A673 (cell line): ENCODE measurements around the gene UNC45A. TPM values are rescaled to one million over a fixed set of nuclear protein-coding genes. Genes with fewer than 3 reads are reported as not detected.

Experiments
- BruUV-seq: library from RNA; stranded (reverse); fragments of 400-500 nt; replicated peaks from 2 replicates; lab custom pipeline; 2021; lab: Mats Ljungman, UMichigan
- CTCF ChIA-PET: fragments of 300-600 bp; sonication (Branson Sonifier 250); formaldehyde crosslinking; loops from one replicate; lab custom pipeline; 2022; ENCODE audit warnings: antibody characterized with exemption; lab: Charles Lee
- POLR2A ChIA-PET: fragments of 300-600 bp; sonication (Branson Sonifier 250); formaldehyde crosslinking; loops from one replicate; lab custom pipeline; 2022; ENCODE audit warnings: antibody characterized with exemption; ENCODE audit not compliant: low non-redundant PET; lab: Charles Lee
- DNase-seq: peaks from one replicate; pipeline ENCODE4 v3.0.0-alpha.2; 2015; ENCODE audit warnings: low spot score
- H3K27ac ChIP-seq: fragments of 200-600 bp; sonication (generic); 2 replicates; pipeline ENCODE4 v1.5.1; 2016; ENCODE audit warnings: mixed run types, low read depth, mild to moderate bottlenecking, mixed read lengths, antibody characterized with exemption, low read length; ENCODE audit not compliant: poor library complexity, severe bottlenecking
- H3K27me3 ChIP-seq: fragments of 200-600 bp; sonication (generic); replicated peaks from 2 replicates; pipeline ENCODE4 v1.6.1; 2017; ENCODE audit warnings: mixed run types, low read depth, mild to moderate bottlenecking, mixed read lengths, antibody characterized with exemption, low read length; ENCODE audit not compliant: insufficient read depth, poor library complexity
- H3K36me3 ChIP-seq: fragments of 200-600 bp; sonication (generic); 2 replicates; pipeline ENCODE4 v1.6.1; 2016; ENCODE audit warnings: mixed run types, mild to moderate bottlenecking, mixed read lengths, antibody characterized with exemption, low read length; ENCODE audit not compliant: insufficient read depth, poor library complexity, severe bottlenecking
- H3K4me1 ChIP-seq: fragments of 200-600 bp; sonication (generic); 2 replicates; pipeline ENCODE4 v1.6.1; 2017; ENCODE audit warnings: mixed run types, mild to moderate bottlenecking, mixed read lengths, antibody characterized with exemption, low read length; ENCODE audit not compliant: insufficient read depth, poor library complexity, severe bottlenecking
- H3K4me3 ChIP-seq: fragments of 200-600 bp; sonication (generic); 2 replicates; pipeline ENCODE4 v1.5.1; 2016; ENCODE audit warnings: low read depth, mixed run types, mild to moderate bottlenecking, mixed read lengths, low read length; ENCODE audit not compliant: poor library complexity, severe bottlenecking
- H3K9me3 ChIP-seq: fragments of 200-600 bp; sonication (generic); 2 replicates; pipeline ENCODE4 v1.6.1; 2016; ENCODE audit warnings: mixed run types, low read depth, mild to moderate bottlenecking, mixed read lengths, antibody characterized with exemption, low read length; ENCODE audit not compliant: poor library complexity, severe bottlenecking
- CTCF ChIP-seq: fragments of 300-800, 200-600 bp; sonication (generic); conservative IDR thresholded peaks from 2 replicates; pipeline ENCODE4 v1.5.1; 2017; ENCODE audit warnings: low read depth, mild to moderate bottlenecking, antibody characterized with exemption, low read length, moderate library complexity, mixed read lengths
- EZH2 ChIP-seq: fragments of 200-600 bp; sonication (generic); IDR thresholded peaks from 2 replicates; pipeline ENCODE4 v1.6.1; 2017; ENCODE audit warnings: borderline replicate concordance, low read depth, mild to moderate bottlenecking, mixed read lengths, antibody characterized with exemption, low read length; ENCODE audit not compliant: poor library complexity, severe bottlenecking
- intact Hi-C: fragments of 100-400 bp; cut with micrococcal nuclease; formaldehyde crosslinking; loops from one replicate; pipeline ENCODE4 v1.10.0; 2022; ENCODE audit not compliant: unreplicated experiment
- total RNA-seq: library from RNA; stranded (reverse); gene quantifications from 2 replicates; pipeline ENCODE4 v1.2.3, GENCODE V29; 2021

Gene UNC45A
- total RNA-seq, 1 experiment from 2014 or later: 74.4 TPM

- CTCF ChIA-PET: interaction anchor here (0.7 to 1.7 kb wide), 10 partner anchors 8 to 808 kb away, joined by 3 to 26 read pairs (median 8); partner anchors contain the start of genes HDDC3 and UNC45A
- intact Hi-C loops: loop anchor here (1.0 to 5.0 kb wide), 3 partner anchors 20 to 315 kb away; partner anchors contain the start of genes PRC1 and UNC45A
- no peaks in the 10 kb centered on the region for H3K27me3 ChIP-seq
- H3K27ac ChIP-seq: peak overlapping the region; percentile 98
- TF ChIP-seq EZH2: no peak
- no peak for TF ChIP-seq CTCF
- POLR2A ChIA-PET: interaction anchor here (0.5 kb wide), 1 partner anchor 641 kb away, joined by 10 read pairs; no protein-coding TSS in a partner anchor
- H3K9me3 ChIP-seq: no peaks in the 10 kb centered on the region
- peaks cover 15% of the 10 kb centered on the region for H3K4me1 ChIP-seq
- H3K4me3 ChIP-seq: peak overlapping the region; percentile 76
- peaks cover 34% of the 10 kb centered on the region for H3K36me3 ChIP-seq
- peak; percentile 55 for DNase-seq
- TSS peak; percentile 48 for BruUV-seq
These were observed 20.7 kb downstream of the UNC45A start for GRCh38 chr15:90955624-90956273.

DNA sequence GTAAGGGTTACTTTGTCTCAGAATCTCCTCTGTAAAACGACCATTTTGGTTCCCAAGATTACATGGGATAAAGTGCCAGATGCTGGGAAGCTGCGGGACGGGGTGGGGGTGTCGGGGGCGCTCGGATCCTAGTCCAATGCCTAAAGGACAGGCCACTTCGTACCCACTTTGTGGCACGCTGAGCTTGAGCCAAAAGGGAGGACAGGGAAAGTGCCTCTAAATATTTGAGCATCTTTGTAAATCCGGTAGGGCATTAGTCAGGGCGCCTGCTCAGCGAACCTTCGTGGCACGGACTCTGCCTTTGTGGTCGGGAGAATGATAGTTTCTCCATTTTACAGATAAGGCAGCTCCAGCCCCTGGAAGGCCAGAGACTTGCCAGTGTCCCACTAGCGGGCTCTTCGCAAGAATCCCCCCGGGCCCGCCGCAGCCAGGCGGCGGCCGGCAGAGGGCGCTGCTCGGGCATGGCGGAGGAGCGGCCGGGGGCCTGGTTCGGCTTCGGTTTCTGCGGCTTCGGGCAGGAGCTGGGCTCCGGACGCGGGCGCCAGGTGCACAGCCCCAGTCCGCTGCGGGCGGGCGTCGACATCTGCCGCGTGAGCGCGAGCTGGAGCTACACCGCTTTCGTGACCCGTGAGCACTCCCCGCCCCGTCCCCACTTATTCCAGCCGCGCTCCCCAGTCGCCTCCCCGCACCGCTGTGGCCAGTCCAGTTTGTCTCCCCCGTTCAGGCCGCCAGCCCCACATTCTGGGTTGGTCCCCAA, 21.4 kb downstream of the UNC45A start:
- CTCF ChIA-PET: interaction anchor here (0.7 to 2.8 kb wide), 17 partner anchors 9 to 809 kb away, joined by 3 to 26 read pairs (median 6); partner anchors contain the start of genes HDDC3 and UNC45A
- Histone ChIP-seq H3K27ac (peak overlapping the region; percentile 98), H3K9me3 (no peaks in the 10 kb centered on the region), H3K27me3 (no peaks in the 10 kb centered on the region), H3K36me3 (peaks cover 34% of the 10 kb centered on the region), H3K4me3 (peak overlapping the region; percentile 76), H3K4me1 (peaks cover 15% of the 10 kb centered on the region)
- DNase-seq: peak; percentile 89
- intact Hi-C loops: loop anchor here (1.0 to 5.0 kb wide), 3 partner anchors 36 to 314 kb away; partner anchors contain the start of gene PRC1
- POLR2A ChIA-PET: no interaction called here
- TF ChIP-seq EZH2 (no peak), CTCF (peak; percentile 93)
- no TSS peak for BruUV-seq

DNA sequence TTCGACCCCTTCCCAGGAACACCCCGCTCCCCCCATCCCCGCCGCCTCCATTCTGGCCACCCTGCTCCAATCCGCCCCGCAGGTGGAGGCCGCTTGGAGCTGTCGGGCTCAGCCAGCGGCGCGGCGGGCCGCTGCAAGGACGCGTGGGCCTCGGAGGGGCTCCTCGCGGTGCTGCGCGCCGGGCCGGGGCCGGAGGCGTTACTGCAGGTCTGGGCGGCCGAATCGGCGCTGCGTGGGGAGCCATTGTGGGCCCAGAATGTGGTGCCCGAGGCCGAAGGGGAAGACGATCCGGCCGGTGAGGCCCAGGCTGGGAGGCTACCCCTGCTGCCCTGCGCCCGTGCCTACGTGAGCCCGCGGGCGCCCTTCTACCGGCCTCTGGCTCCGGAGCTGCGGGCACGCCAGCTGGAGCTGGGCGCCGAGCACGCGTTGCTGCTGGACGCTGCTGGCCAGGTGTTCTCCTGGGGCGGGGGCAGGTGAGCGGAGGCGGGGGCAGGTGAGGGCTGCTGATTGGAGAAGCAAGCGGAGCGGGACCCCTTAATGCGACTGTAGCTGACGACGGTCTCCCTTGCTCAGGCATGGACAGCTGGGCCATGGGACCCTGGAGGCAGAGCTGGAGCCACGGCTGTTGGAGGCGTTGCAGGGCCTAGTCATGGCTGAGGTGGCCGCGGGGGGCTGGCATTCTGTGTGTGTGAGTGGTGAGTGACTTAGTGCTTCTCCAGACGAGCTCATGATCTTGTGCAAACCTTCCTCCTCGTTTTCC, 22.1 kb downstream of the UNC45A start:
- Histone ChIP-seq H3K9me3 (no peaks in the 10 kb centered on the region), H3K4me1 (peaks cover 15% of the 10 kb centered on the region), H3K27me3 (no peaks in the 10 kb centered on the region), H3K4me3 (peak overlapping the region; percentile 76), H3K36me3 (peaks cover 42% of the 10 kb centered on the region), H3K27ac (peak overlapping the region; percentile 98)
- intact Hi-C loops: loop anchor here (1.0 to 5.0 kb wide), 3 partner anchors 35 to 314 kb away; partner anchors contain the start of gene PRC1
- peak; percentile 51 for DNase-seq
- CTCF ChIA-PET: interaction anchor here (0.6 to 2.8 kb wide), 15 partner anchors 9 to 315 kb away, joined by 3 to 21 read pairs (median 5); partner anchors contain the start of gene UNC45A
- POLR2A ChIA-PET: interaction anchor here (0.6 to 0.7 kb wide), 5 partner anchors 9 to 78 kb away, joined by 3 to 4 read pairs (median 3); no protein-coding TSS in a partner anchor
- no peak for TF ChIP-seq EZH2
- no peak for TF ChIP-seq CTCF
- no TSS peak for BruUV-seq
